Suppressor macrophage treated with lipopolysaccharide for 1 hour (primary cell): ENCODE measurements around the gene ANKRD13D.
"Not testable (repeated sequence)": the region's sequence is repeated elsewhere in the genome, so short reads cannot be mapped to it uniquely, and the experiment has no call there.

Experiments used
- DNase-seq, 3 donors: peaks; one replicate each; pipeline ENCODE4 v3.0.0-alpha.2; 2020 to 2022

The ANKRD13D gene

DNA sequence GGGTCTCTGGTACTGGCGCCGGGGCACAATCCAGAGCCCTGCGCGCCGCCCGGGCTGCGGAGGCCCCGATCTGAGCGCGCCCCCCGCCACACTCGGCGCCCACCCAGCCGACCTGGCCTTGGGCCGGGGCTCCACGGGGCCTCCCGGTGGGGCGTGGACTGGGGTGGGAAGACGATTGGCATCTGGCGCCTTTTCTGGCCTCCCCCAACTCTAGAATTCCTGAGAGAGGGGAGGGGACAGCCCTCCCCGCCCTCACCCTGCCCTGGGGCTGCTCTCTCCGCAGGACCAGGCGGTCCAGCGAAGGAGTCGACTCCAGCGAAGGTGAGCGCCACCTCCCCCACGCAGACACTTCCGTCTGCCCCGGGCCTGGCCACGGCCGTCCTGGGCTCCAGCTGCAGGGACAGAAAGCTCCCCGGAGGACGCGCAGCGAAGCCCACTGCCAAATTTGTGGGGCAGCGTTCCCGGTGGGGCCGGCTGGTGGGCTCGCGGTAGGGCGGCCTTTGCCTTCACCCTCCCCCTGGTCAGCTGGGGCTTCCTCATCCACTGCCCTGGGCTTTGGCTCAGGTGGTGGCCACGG is 14.8 kb downstream of the ANKRD13D start:
- DNase-seq: peak in 1 of 3 donors; percentile 38

GRCh38 chr11:67304511-67305113 is 15.5 kb downstream of the ANKRD13D start:
- no peak for DNase-seq

DNA sequence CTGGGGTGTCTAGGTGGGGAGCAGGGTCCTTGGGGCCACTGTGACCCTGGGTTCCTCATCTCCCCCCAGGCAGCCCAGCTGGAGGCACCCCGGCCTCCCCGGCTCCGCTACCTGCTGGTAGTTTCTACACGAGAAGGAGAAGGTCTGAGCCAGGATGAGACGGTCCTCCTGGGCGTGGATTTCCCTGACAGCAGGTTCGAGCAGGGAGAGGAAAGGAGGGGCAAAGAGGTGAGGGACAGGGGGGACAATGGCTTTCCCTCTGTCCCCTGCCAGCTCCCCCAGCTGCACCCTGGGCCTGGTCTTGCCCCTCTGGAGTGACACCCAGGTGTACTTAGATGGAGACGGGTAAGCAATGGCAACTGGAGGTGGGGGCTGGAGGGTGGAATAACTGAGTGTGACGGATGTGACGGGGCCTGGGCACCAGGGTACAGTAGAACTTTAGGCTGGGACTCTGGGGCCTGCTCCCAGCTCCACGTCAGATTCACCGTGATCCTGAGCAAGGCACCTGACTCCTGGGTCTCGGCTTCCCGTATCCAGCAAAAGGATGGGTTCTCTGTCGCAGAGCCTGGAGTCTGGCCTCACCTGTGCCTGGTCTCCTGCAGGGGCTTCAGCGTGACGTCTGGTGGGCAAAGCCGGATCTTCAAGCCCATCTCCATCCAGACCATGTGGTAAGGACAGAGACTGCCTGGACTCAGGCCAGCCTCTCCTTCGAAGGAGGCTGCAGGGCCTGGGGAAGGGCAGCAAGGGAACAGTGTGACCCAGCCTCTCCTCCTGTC is 17.9 kb downstream of the ANKRD13D start:
- no peak for DNase-seq

DNA sequence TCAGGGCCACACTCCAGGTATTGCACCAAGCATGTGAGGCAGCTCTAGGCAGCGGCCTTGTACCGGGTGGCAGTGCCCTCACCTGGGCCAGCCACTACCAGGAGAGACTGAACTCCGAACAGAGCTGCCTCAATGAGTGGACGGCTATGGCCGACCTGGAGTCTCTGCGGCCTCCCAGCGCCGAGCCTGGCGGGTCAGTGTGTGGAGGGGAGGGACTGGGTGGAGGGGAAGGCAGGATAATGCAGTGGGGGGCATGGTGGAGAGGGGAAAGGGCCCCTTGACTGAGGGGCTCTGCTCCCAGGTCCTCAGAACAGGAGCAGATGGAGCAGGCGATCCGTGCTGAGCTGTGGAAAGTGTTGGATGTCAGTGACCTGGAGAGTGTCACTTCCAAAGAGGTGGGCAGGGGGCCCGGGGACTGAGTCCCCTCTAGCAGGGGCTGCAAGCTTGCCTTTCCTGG is 18.5 kb downstream of the ANKRD13D start:
- DNase-seq: no peak

GRCh38 chr11:67308031-67308866 is 19.1 kb downstream of the ANKRD13D start:
- DNase-seq: no peak

DNA sequence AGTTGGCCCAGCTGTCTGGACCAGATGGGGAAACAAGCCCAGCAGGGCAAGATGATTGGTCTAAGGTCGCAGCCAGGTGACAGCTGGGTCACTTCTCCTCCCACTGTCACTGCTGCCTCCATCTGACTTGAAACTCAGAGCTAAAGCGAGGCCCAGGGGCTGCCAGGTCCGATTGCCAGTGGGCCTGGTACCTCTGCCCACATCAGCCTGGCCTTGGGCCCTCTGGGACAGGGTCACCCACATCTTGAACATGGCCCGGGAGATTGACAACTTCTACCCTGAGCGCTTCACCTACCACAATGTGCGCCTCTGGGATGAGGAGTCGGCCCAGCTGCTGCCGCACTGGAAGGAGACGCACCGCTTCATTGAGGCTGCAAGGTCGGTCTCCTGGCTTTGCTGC is 20.1 kb downstream of the ANKRD13D start:
- no peak for DNase-seq

- no peak for DNase-seq
These were observed 20.6 kb downstream of the ANKRD13D start for GRCh38 chr11:67309661-67310061.

- DNase-seq: no peak
These were observed 21.3 kb downstream of the ANKRD13D start for GRCh38 chr11:67310246-67311050.

DNA sequence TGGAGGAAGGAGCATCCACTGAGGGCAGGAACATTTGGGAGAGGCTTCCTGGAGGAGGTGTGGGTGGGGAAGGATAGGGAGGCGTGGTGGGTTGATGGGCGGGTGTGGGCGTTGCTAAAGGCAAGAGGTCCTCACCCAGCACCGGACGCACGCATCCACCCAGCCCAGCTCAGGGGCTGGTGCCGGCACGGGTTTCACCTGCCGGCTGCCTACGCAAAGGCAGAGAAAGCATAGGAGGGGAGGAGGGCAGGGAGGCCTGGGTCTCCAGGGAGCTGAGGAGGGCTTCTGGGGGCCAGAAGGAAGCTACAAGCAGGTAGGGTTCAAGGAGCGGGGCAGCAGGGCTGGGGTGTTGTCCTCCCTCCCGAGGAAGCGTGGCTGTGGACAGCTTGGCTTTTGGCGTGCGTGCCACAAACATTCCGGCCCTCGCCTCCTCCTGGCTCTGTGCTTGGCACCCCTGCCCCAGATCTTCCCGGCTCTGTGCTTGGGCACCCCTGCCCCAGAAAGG is 22.0 kb downstream of the ANKRD13D start:
- DNase-seq: no peak

- no peak for DNase-seq
These were observed 22.5 kb downstream of the ANKRD13D start for GRCh38 chr11:67311556-67312082.

DNA sequence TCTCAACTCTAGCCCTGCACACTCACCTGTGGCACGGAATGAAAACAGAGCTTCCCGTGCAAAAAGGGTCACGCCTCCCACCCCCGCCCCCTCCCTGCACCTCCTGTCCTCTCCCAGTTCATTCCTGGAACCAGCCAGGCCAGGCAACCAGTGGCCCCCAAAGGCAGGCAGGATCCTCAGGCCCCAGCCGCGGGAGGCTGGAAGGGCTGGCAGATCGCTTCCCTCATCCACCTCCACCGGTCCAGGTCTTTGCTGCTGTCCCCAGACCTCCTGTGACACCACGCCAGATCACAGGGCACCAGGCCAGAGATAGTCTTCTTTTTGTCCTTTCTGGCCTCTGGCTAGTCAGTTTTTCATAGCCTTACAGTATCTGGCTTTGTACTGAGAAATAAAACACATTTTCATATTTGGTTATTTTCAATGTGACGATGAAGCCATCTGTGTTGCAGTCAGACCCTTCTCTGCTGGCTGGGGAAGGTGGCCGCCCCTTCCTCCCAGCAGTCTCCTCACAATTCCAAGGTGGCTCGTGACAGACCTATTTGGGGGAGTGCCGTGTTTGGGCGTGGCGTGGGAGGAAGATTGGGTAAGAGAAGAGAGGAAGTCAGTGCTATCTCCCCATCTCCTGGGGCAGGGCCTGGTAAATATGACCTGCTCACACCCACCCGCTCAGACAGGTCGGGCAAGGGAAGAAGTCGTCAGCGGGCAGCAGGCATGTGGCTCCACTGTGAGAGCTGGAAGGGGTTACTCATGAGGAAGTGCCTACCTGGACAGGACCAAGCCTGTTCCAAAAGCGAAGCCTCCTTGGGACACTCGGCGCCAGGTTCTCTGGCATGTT is 23.3 kb downstream of the ANKRD13D start:
- peak; percentile 44 to 53 (median 45) for DNase-seq

GRCh38 chr11:67313125-67313890 is 24.2 kb downstream of the ANKRD13D start:
- no peak for DNase-seq

DNA sequence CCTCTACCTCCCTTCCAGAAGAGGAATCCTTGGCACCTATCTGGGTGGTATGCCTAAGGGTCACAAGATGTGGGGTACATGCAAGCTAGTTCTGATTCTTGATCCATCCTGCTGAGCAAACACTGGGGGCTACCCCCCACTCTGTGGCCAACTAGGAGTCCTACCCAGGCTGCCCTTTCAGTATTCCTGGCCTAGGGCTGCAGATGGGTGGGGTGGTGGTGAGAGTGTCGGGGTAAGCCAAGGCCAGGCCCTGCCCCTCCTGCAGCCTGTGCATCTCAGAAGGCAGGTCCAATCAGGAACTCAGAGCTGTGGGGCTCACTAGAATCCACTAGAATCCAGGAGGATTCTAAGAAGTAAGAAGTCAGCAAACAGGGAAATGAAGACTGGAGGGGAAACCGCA is 25.1 kb downstream of the ANKRD13D start:
- no peak for DNase-seq

DNA sequence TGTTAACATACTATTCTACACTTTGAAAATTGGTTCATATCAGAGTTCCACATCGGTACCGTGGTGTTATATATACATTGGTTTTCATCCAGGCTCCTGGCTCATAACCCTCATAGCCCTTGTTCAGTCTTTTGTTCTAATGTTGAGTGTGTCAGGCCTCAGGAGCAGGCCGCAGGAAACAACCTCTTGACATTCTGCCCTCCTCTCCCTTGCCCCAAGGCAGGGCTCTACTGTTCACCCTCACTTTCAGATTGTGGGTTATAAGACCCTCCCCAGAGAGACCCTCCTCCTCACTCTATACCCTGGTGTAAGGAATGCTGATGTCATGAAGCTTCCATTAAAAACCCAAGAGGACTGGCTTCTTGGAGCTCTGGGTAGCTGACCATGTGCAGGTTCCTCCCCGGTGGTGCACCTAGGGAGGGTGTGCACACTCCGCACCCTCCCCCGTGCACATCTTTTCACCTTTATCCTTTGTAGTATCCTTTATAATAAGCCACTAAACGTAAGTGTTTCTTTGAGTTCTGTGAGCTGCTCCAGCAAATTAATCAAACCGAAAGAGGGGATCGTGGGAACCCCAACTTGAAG is 26.3 kb downstream of the ANKRD13D start:
- no peak for DNase-seq

DNA sequence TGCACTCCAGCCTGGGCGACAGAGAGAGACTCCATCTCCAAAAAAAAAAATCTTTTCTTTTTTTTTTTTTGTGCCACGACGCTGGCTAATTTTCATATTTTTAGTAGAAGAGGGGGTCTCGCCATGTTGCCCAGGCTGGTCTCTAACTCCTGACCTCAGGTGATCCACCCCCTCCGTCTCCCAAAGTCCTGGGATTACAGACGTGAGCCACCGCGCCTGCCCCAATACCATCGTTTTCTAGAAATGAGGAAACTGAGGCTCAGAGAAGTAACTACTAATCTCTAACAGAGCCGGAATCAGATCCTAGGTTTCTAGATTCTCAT is 27.7 kb downstream of the ANKRD13D start:
- DNase-seq: no peak

DNA sequence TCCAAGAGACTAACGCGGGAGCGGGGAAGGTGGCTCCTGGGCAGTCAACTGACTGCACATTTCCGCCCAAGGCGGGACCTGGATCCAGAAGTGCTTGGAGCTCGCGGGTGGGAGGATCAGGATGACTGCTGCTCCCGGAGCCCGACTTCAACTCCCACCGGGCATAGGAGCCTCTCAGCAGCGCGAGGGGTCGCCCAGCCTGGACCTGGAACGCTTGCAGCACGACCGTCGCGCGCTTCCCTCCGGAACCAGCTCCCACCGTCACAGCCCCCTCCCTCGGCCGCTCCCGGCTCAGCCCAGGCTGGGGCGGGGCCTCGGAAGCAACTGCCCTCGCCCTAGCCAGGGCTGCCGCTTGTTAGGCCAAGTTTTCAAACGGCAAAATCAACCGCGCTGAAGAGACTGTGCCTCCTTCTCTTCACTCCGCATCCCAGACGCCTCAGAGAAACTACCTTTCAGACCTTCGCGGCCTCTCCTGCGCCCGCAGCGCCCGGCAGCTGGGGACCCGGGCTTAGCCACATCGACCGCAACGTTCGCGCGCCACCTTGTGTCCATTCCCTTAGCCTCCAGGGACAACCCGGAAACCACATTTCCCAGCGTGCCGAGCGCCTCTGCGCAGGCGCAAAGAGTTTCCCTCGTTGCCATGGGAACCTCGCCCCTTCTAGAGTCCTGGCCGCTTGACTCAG is 28.2 kb downstream of the ANKRD13D start:
- DNase-seq: peak; percentile 97 to 100 (median 98)

DNA sequence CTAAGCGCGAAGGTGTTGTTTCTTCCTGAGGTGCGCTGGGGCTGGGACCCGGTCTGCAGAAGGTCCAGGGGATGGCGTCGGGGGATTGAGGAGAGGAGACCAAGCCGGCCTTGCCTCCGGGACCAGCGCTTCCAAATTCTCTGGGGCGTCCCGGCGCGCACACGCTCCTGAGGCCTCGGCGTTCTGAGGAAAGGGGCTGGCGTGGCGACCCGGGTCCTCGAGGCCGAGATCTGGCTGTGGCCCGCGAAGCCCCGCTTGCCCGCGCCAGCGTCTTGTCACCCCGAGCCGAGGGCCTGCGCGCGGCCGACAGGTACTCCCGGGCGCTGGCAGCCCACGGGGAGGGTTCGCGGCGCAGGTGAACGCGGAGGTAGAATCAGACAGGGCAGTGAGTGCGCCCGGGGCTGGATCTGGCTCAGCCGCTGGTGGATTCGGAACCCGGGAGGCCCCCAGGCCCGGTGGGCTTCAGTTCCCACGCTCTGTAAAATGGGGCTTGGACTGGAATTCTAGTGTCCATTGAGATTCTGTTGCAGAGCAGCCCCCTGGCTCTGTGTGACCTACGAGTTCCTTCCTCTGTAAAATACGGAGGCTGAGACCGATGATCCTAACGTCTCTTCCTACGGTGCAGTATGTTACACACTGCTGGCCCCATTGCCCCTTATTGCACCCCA is 28.9 kb downstream of the ANKRD13D start:
- no peak for DNase-seq

- not testable (repeated sequence) for DNase-seq
These were observed 29.8 kb downstream of the ANKRD13D start for GRCh38 chr11:67318876-67319275.

- DNase-seq: no peak
These were observed 30.9 kb downstream of the ANKRD13D start for GRCh38 chr11:67320011-67320410.
